GM19324 (cell line): ENCODE measurements around the gene KCNK7.

Experiments
- ATAC-seq: cut with Tn5 transposase; IDR thresholded peaks from one replicate; pipeline ENCODE4 v1.9.1; 2021; ENCODE audit warnings: mild to moderate bottlenecking, moderate library complexity; ENCODE audit not compliant: unreplicated experiment, low FRiP score

KCNK7 gene

GRCh38 chr11:65558930-65559509 is 36.6 kb downstream of the KCNK7 start:
- ATAC-seq, result no peak

- ATAC-seq, result no peak
Measured at GRCh38 chr11:65558002-65558929, 37.3 kb downstream of the KCNK7 start, which contains the start of gene LTBP3. LTBP3 (minus strand) TSS chr11:65558359; CDS start chr11:65557959, 400 bp downstream.

DNA sequence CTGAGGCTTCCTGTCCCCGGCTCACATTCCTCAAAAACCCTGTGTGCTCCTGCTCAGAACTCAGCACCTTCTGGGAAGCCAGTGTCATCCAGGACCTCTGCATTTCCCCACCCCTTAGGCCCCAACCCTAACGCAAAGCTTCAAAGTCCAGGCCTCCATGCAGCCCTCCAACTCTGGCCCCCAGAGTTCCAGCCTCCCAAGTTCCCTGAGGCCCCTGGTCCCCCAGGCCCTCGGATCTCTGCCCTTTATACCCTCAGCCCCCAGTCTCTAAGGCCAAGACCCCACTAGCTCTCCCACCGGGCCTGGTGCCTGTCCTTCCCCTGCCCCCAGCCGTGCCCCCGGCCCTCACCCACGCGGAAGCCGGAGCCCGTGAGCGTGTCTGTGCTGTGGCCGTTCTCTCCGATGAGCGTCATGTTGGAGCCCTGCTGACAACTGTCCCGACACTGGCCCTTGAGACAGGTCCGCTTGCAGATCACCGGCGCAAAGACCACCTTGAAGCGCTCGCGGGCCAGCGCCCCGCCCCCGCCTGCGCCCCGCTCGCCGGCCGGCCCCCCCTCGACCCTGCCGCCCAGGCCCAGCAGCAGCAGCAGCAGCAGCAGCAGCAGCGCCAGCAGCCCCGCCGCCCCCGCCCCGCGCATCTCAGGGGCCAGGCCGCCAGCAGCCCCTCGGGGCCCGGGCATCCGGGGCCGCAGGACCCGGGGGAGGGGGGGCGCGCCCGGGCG is 38.2 kb downstream of the KCNK7 start:
- ATAC-seq, result no peak

GRCh38 chr11:65556470-65557279 is 38.9 kb downstream of the KCNK7 start:
- ATAC-seq, result no peak

DNA sequence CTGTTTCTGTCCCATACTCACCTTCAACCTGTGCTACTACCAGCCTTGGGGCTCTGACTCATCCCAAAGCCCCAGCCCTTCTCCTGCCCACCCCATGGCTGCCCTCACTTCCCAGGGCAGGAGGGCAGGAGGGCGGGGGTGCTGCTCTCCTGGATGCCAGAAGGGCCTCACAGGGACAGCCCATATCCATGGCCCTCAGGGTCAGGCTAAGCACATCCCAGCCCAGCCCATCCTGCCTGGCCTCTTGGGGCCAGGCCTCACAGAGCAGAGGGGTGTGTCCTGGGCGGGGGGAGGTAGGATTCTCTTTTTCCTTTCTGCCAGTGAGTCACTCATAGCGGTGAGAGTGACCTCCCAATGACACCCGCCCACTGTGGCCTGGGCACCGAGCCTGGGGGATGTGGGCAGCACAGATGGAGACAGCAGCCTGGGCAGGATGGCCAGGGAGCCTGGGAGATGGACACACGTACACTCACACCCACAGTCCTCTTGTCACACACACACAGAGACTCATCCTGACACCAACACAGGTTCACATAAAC is 39.8 kb downstream of the KCNK7 start:
- ATAC-seq, result no peak

GRCh38 chr11:65554842-65555430 is 40.7 kb downstream of the KCNK7 start:
- no peak for ATAC-seq

DNA sequence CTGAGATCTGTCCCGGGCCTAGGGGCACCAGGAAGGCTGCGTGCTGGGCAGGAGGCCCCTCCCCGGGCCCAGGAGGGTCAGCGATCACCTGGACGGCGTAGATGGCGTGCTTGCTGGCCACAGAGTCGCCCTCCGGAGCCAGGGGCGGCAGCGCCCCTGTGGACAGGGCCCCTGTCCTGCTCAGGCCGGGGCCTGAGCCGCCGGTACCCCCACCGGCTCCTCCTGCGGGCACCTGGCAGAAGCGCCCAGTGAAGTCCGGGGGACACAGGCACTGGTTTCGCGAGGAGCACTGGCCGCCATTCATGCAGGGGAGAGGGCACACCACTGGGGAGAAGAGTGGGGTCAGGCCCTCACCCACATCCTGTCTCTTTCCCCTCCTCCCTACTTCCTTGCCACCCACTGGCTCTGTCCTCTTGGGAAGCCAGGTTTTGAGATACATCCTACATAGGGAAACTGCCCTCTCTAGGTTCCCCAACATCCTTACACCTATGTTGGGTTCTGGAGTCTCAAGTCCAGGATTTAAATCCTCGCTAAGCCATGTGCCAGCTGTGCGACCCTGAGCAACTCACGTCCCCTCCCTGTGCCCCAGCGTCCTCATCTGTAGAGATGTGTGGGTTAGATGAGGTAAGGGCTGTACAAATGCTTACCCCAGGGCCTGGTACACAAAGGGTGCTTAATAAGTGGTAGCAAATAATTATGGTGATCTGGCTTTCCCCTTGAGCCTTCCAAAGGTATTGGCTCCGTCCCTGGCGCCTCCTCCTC is 41.4 kb downstream of the KCNK7 start:
- ATAC-seq, result no peak

DNA sequence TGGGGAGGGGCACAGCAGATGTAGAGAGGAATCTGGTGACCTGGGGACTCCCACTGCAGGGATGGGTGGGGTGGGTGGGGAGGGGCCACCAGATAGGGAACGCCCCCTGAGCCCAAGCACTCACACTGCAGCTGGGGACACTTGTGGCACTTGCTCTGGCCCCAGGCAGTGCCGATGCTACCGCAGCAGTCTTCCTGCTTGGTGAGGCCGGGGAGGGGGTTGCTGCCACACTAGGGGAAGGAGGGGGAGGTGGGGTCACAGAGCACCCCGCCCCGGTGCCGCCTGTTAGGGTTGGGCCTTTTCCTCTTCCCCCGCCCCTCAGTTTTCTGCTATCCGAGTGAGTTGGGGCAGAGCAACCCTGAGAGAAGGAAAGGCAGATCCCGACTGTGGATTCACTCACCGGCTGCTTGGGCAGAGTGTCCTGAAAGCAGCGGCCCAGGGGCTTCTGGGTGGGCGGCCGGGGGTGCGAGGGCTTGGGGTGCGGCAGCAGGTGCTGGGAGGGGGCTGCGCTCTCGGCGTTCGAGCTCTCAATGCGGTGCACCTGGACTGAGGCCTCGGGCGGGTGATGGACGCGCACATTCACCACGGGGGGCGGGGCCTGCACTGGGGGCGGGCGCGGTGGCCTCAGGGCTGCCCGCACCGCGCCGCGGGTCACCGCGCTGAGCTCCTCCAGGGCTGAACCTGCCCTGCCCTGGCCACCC is 42.1 kb downstream of the KCNK7 start:
- no peak for ATAC-seq

DNA sequence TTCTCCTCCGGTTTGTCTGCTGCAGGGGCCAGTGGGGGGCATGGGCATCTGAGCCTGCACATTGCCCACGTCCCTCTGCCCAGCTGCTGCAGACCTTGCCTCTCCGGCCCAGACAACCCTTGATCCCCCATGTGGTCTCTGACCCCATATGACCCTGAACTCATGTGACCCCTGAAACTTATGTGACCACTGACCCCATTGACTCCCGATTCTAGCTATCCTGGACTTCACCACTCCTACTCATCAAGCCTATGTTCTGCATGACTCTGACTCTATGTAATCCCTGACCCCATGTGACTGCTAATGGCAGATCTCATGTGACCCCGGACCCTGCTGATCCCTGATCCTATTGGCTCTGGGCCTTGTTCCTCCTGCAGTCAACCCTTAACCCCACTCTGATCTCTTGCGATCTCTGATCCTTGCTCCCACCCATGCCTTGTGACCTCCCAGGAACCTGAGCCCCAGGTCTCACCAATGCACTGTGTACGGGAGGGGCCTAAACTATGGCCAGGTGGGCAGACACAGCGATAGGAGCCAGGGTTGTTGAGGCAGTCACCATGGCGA is 43.1 kb downstream of the KCNK7 start:
- ATAC-seq, result no peak

GRCh38 chr11:65551572-65552387 is 43.8 kb downstream of the KCNK7 start:
- ATAC-seq, result no peak

DNA sequence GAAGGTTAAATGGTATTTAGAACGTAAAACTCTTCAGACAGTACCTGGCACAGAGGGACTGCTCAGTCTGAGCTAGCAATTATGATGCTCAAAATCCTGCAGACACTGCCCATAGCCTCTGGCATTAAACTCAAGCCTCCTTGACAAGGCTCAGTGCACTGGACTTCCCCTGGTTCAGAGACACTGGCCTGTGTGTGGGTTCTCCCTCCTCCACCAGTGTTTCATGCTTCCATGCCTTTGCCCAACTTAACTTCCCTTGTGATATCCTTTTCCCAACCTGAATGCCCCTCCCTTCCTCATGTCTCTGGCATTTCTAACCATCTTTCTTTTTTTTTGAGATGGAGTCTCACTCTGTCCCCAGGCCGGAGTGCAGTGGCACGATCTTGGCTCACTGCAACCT is 46.5 kb downstream of the KCNK7 start:
- ATAC-seq, result no peak

DNA sequence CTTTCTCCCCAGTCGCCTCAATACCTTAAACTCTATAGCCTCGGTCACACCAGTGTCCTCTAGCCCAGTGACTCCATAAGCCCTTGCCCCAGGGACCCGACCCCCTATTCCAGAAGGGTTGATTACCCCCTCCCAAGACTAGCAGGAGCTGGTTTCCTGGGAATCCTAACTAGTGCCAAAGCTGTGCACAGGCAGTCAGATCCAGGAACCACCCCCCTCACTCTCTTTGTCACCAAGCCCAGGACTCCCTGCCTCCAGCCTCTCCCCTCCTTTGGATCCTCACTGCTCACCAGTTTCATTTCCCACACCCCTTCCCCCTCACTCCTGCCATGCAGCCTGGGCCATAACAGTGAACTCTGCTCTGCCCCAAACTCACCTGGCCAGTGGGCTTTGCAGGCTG is 47.2 kb downstream of the KCNK7 start:
- no peak for ATAC-seq

- ATAC-seq, result no peak
Measured at GRCh38 chr11:65547446-65548125, 48.0 kb downstream of the KCNK7 start.

DNA sequence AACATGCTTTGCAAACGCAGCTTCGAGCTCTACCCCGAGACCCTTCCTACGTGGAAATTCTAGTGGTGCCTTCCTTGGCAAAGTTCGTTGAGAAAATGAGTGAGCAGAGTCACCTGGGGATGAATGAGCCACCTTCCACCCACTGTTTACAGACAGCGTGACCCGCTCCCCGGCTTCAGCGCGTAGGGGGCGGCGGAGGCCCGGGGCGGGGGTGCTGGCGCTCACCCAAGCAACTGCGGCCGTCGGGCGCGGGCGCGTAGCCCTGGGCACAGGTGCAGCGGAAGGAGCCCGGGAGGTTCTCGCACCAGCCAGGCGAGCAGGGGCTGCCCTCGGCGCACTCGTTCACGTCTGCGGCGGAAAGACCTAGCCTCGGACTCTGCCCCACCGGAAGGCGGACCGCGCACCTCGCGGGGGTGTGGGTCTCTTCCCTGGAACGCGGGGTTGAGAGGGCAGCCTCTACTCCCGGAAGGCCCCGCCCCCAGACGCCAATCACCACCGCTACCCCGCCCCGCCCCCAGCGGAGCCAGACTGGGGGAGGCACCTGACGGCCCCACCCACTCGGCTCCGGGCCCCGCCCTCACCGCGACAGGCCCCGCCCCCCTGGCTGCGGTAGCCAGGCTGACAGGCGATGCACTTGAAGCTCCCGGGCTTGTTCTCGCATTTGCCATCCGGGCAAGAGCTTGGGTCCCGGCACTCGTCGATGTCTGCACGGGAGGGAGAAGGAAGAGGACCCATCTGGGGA is 49.2 kb downstream of the KCNK7 start:
- ATAC-seq, result peak; percentile 83

DNA sequence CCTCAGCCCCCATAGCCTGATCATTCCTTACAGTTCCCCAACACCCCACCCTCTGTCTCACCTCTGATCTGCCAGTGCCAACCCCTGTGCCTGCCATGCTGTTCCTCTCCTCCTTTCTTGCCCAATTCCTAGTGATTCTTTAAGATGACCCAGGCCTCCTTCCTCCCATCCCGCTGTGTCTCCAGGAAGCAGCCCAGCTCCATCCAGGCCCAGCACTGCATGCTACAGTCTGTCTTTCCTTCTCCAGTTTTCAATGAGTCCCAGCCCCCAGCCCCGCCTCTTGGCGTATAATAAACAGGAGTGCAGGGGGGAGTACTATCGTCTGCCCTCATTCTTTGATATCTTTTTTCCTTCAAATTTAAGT is 49.8 kb downstream of the KCNK7 start:
- ATAC-seq, result no peak
